SK-N-SH (cell line): ENCODE data around the gene ZKSCAN1. TPM values are rescaled to one million over a fixed set of nuclear protein-coding genes. Genes with fewer than 3 reads are reported as not detected.

Source experiments
- CTCF ChIA-PET: fragments of 300-600, 350-600 bp; formaldehyde crosslinking; extraction: SDS; loops from one replicate; lab custom pipeline; 2021; lab: Yijun Ruan, JAX
- POLR2A ChIA-PET: fragments of 350-600 bp; sonication (Branson Sonifier 250); formaldehyde crosslinking; extraction: SDS; loops from one replicate; lab custom pipeline; 2020; ENCODE audit warnings: antibody characterized with exemption, inconsistent platforms; lab: Yijun Ruan, JAX
- DNase-seq: peaks from one replicate; pipeline ENCODE4 v3.0.0; 2012
- H2AFZ ChIP-seq: fragments of 200-600 bp; sonication (generic); 2 replicates; pipeline ENCODE4 v1.8.1; 2016; ENCODE audit warnings: antibody characterized with exemption, mild to moderate bottlenecking, low read depth
- H3F3A ChIP-seq: fragments of 200-600 bp; sonication (generic); replicated peaks from 2 replicates; pipeline ENCODE3; 2016; ENCODE audit warnings: antibody characterized with exemption, mild to moderate bottlenecking; ENCODE audit not compliant: insufficient read depth
- H3K27ac ChIP-seq, 2 experiments: fragments of 200-500 bp in 1 of 2; fragments of 200-600 bp in 1 of 2; sonication (Bioruptor generic) in 1 of 2; sonication (generic), shearing (Covaris generic) in 1 of 2; 2 replicates each; pipeline versions ENCODE4 v1.5.1 to v1.6.1; 2014 to 2016; ENCODE audit warnings: low read depth in 2 of 2, inconsistent platforms in 1 of 2, low read length in 1 of 2, mild to moderate bottlenecking in 1 of 2, mixed read lengths in 1 of 2
- H3K27me3 ChIP-seq: fragments of 200-600 bp; sonication (generic), shearing (Covaris generic); 2 replicates; pipeline ENCODE4 v1.6.1; 2016; ENCODE audit warnings: mixed run types; ENCODE audit not compliant: insufficient read depth
- H3K36me3 ChIP-seq, 2 experiments: fragments of 200-500 bp in 1 of 2; fragments of 200-600 bp in 1 of 2; sonication (Bioruptor generic) in 1 of 2; sonication (generic) in 1 of 2; replicated peaks in 1 of 2; 2 replicates each; pipeline versions ENCODE3 to v1.5.1; 2014 to 2016; ENCODE audit warnings: low read length in 1 of 2, mild to moderate bottlenecking in 1 of 2; ENCODE audit not compliant: insufficient read depth in 2 of 2, control insufficient read depth in 1 of 2
- H3K4me1 ChIP-seq, 2 experiments: fragments of 200-500 bp in 1 of 2; fragments of 200-600 bp in 1 of 2; sonication (Bioruptor generic) in 1 of 2; sonication (generic), shearing (Covaris generic) in 1 of 2; 2 replicates each; pipeline versions ENCODE4 v1.5.1 to v1.6.1; 2014 to 2016; ENCODE audit warnings: low read depth in 1 of 2, low read length in 1 of 2, mixed run types in 1 of 2; ENCODE audit not compliant: insufficient read depth in 2 of 2, control insufficient read depth in 1 of 2
- H3K4me2 ChIP-seq: fragments of 200-600 bp; sonication (generic), shearing (Covaris generic); 2 replicates; pipeline ENCODE4 v1.6.1; 2017; ENCODE audit warnings: mixed run types
- H3K4me3 ChIP-seq, 2 experiments: fragments of 200-500 bp in 1 of 2; fragments of 200-600 bp in 1 of 2; sonication (Bioruptor generic) in 1 of 2; sonication (generic), shearing (Covaris generic) in 1 of 2; 2 replicates each; pipeline versions ENCODE4 v1.5.1 to v1.8.1; 2014 to 2016; ENCODE audit warnings: low read depth in 2 of 2, inconsistent platforms in 1 of 2, low read length in 1 of 2, mild to moderate bottlenecking in 1 of 2, mixed read lengths in 1 of 2, moderate library complexity in 1 of 2
- H3K79me2 ChIP-seq: fragments of 200-600 bp; sonication (generic); 2 replicates; pipeline ENCODE4 v1.8.1; 2017; ENCODE audit warnings: mild to moderate bottlenecking; ENCODE audit not compliant: insufficient read depth
- H3K9ac ChIP-seq: fragments of 200-600 bp; sonication (generic); 2 replicates; pipeline ENCODE4 v1.6.1; 2017; ENCODE audit warnings: mixed run types
- H3K9me2 ChIP-seq: fragments of 200-600 bp; sonication (generic); 2 replicates; pipeline ENCODE4 v1.6.1; 2017; ENCODE audit warnings: mixed run types
- H3K9me3 ChIP-seq: fragments of 200-600 bp; sonication (generic); 2 replicates; pipeline ENCODE4 v1.6.1; 2017; ENCODE audit warnings: mixed run types, mild to moderate bottlenecking, moderate library complexity
- H4K20me1 ChIP-seq: fragments of 200-600 bp; sonication (generic); 2 replicates; pipeline ENCODE4 v1.6.1; 2017; ENCODE audit warnings: mild to moderate bottlenecking, mixed run types; ENCODE audit not compliant: insufficient read depth
- EZH2phosphoT487 ChIP-seq: fragments of 200-600 bp; sonication (generic); IDR thresholded peaks from 2 replicates; pipeline ENCODE4 v1.6.1; 2017; ENCODE audit warnings: low read depth, mixed run types, mild to moderate bottlenecking, antibody characterized with exemption, moderate library complexity, borderline replicate concordance
- FOXM1 ChIP-seq: IDR thresholded peaks from 2 replicates; pipeline ENCODE4 v1.4.0; 2012; ENCODE audit warnings: low read depth, mild to moderate bottlenecking
- IRF3 ChIP-seq: fragments of 150-350 bp; IDR thresholded peaks from 2 replicates; pipeline ENCODE4 v1.6.1; 2016; ENCODE audit warnings: mild to moderate bottlenecking, low read depth, low read length
- MAX ChIP-seq: IDR thresholded peaks from 2 replicates; pipeline ENCODE4 v1.4.0; 2012; ENCODE audit warnings: low read depth
- MXI1 ChIP-seq: IDR thresholded peaks from 2 replicates; pipeline ENCODE4 v1.6.1; 2012; ENCODE audit warnings: mild to moderate bottlenecking, low read depth, low read length, improper control_type of control experiment
- NRF1 ChIP-seq: IDR thresholded peaks from 2 replicates; pipeline ENCODE4 v1.6.1; 2012; ENCODE audit warnings: low read depth, mild to moderate bottlenecking, low read length
- POLR2AphosphoS5 ChIP-seq: IDR thresholded peaks from 2 replicates; pipeline ENCODE4 v1.6.1; 2012; ENCODE audit warnings: low read depth, low read length
- RAD21 ChIP-seq: IDR thresholded peaks from 2 replicates; pipeline ENCODE4 v1.6.1; 2012; ENCODE audit warnings: mild to moderate bottlenecking, low read length
- REST ChIP-seq: IDR thresholded peaks from 2 replicates; pipeline ENCODE4 v1.6.1; 2012; ENCODE audit warnings: mild to moderate bottlenecking, low read depth, low read length, moderate library complexity
- RXRA ChIP-seq: IDR thresholded peaks from 2 replicates; pipeline ENCODE4 v1.4.0; 2012; ENCODE audit warnings: low read depth, mild to moderate bottlenecking, borderline replicate concordance
- SIN3A ChIP-seq: IDR thresholded peaks from 2 replicates; pipeline ENCODE4 v1.6.1; 2012; ENCODE audit warnings: low read depth, mild to moderate bottlenecking, low read length, moderate library complexity, borderline replicate concordance
- TAF1 ChIP-seq: IDR thresholded peaks from 2 replicates; pipeline ENCODE4 v1.6.1; 2012; ENCODE audit warnings: low read depth, mild to moderate bottlenecking, low read length, moderate library complexity, borderline replicate concordance
- TCF12 ChIP-seq: IDR thresholded peaks from 2 replicates; pipeline ENCODE4 v1.4.0; 2012
- TEAD4 ChIP-seq: IDR thresholded peaks from 2 replicates; pipeline ENCODE4 v1.4.0; 2012; ENCODE audit warnings: mild to moderate bottlenecking, borderline replicate concordance; ENCODE audit not compliant: insufficient read depth
- YY1 ChIP-seq: IDR thresholded peaks from 2 replicates; pipeline ENCODE4 v1.4.0; 2012; ENCODE audit warnings: low read depth, mild to moderate bottlenecking
- ZBTB33 ChIP-seq: IDR thresholded peaks from 2 replicates; pipeline ENCODE4 v1.4.0; 2012; ENCODE audit warnings: low read depth, borderline replicate concordance
- WGBS: methylation state at CpG from one replicate; pipeline ENCODE4 v1.1.6; 2017; ENCODE audit warnings: low lambda C conversion rate; 5-methylcytosine and 5-hydroxymethylcytosine counted together
- polyA plus RNA-seq, 3 experiments: library from polyadenylated mRNA; depleted of rRNA; stranded (reverse); fragments of >200 nt; gene quantifications; 2 replicates each; pipeline ENCODE4 v1.2.3, GENCODE V29; 2012

Gene ZKSCAN1
- polyA plus RNA-seq, 1 of the 3 experiments (the other 2 are of a cell fraction): 21.1 TPM

GRCh38 chr7:100088095-100088620 is 72.8 kb downstream of the ZKSCAN1 start:
- POLR2A ChIA-PET: interaction anchor here (0.7 to 7.5 kb wide), 4 partner anchors 13 to 342 kb away, joined by 3 to 98 read pairs (median 3); partner anchors contain the start of genes AP4M1, MCM7 and MEPCE

GRCh38 chr7:100088621-100089457 is 73.4 kb downstream of the ZKSCAN1 start, which contains the start of gene COPS6:
Gene COPS6 (plus strand): TSS chr7:100088969. CDS start chr7:100088991, 22 bp downstream.
- peaks cover 30 to 37% of the 10 kb centered on the region in 2 experiments for H3K36me3 ChIP-seq
- peaks cover 25 to 33% of the 10 kb centered on the region in 2 experiments; a peak in 3 of 4 replicates for H3K4me1 ChIP-seq
- peak; percentile 97 for DNase-seq
- peaks cover 72% of the 10 kb centered on the region for H3F3A ChIP-seq
- no peaks in the 10 kb centered on the region for H4K20me1 ChIP-seq
- H3K4me2 ChIP-seq: peak within 1 kb of the TSS; percentile 93
- POLR2A ChIA-PET: interaction anchor here (0.7 to 7.5 kb wide), 4 partner anchors 12 to 341 kb away, joined by 3 to 98 read pairs (median 3); partner anchors contain the start of genes AP4M1, MCM7 and MEPCE
- peak within 1 kb of the TSS; percentile 84 to 98 for H3K27ac ChIP-seq
- H3K79me2 ChIP-seq: peaks cover 51% of the 10 kb centered on the region
- H3K9ac ChIP-seq: peak within 1 kb of the TSS; percentile 87
- no peaks in the 10 kb centered on the region for H3K27me3 ChIP-seq
- peak within 1 kb of the TSS; percentile 71 to 87 for H3K4me3 ChIP-seq
- H3K9me2 ChIP-seq: no peaks in the 10 kb centered on the region
- peak within 1 kb of the TSS; percentile 64 for H2AFZ ChIP-seq
- 3% methylated on average over 38 of the region's 68 CpGs for WGBS
- CTCF ChIA-PET: interaction anchor here (0.8 to 1.2 kb wide), 5 partner anchors 13 to 159 kb away, joined by 3 to 4 read pairs (median 3); partner anchors contain the start of genes AP4M1 and GJC3
- no peaks in the 10 kb centered on the region for H3K9me3 ChIP-seq
- peak; percentile 92 for TF ChIP-seq MXI1
- TF ChIP-seq RAD21: no peak
- peak; percentile 69 for TF ChIP-seq NRF1
- peak; percentile 13; the same call in 1 of the 2 replicates for TF ChIP-seq TEAD4
- TF ChIP-seq POLR2AphosphoS5: peak; percentile 85
- peak; percentile 99 for TF ChIP-seq TAF1
- peak; percentile 99 for TF ChIP-seq YY1
- TF ChIP-seq SIN3A: 0 out of 2 replicates have a peak, but pooled peaks have one; percentile 58
- no peak for TF ChIP-seq EZH2phosphoT487
- no peak for TF ChIP-seq IRF3
- no peak for TF ChIP-seq RXRA
- no peak for TF ChIP-seq ZBTB33
- peak; percentile 99 for TF ChIP-seq MAX
- no peak for TF ChIP-seq TCF12
- TF ChIP-seq REST: peak; percentile 73; the same call in 1 of the 2 replicates

More at GRCh38 chr7:100088095-100088620, 72.8 kb downstream of the ZKSCAN1 start:
- H2AFZ ChIP-seq: peak overlapping the region; percentile 64; the same call in 1 of the 2 replicates
- TF ChIP-seq TCF12 (no peak), POLR2AphosphoS5 (no peak), FOXM1 (no peak), SIN3A (no peak)
- no peaks in the 10 kb centered on the region for H3K27me3 ChIP-seq
- CTCF ChIA-PET: interaction anchor here (0.8 to 1.0 kb wide), 3 partner anchors 45 to 159 kb away, joined by 3 to 4 read pairs (median 3); partner anchors contain the start of gene GJC3
- DNase-seq: no peak
- H3K79me2 ChIP-seq: peaks cover 47% of the 10 kb centered on the region
- peak overlapping the region; percentile 93 for H3K4me2 ChIP-seq
- no peaks in the 10 kb centered on the region for H4K20me1 ChIP-seq
- H3K27ac ChIP-seq: peak overlapping the region; percentile 84 to 98
- H3F3A ChIP-seq: peaks cover 66% of the 10 kb centered on the region
- peak overlapping the region; percentile 87 for H3K9ac ChIP-seq
- WGBS: 93% methylated on average over 11 of the region's 11 CpGs
- peaks cover 27 to 30% of the 10 kb centered on the region in 2 experiments for H3K36me3 ChIP-seq
- H3K4me3 ChIP-seq: peak overlapping the region; percentile 71 to 87
- H3K9me3 ChIP-seq: no peaks in the 10 kb centered on the region
- H3K9me2 ChIP-seq: no peaks in the 10 kb centered on the region
- peaks cover 18 to 33% of the 10 kb centered on the region in 2 experiments; a peak in 3 of 4 replicates for H3K4me1 ChIP-seq
